Left lung (tissue), 10 donors: Measurements from ENCODE around the gene CDH26. TPM values are rescaled to one million over a fixed set of nuclear protein-coding genes. Genes with fewer than 3 reads are reported as not detected.

Experiments used
- ATAC-seq: fragments of 200-7000 bp; cut with Tn5 transposase; one replicate; pipeline ENCODE4 v1.9.1; 2020; ENCODE audit warnings: moderate library complexity
- DNase-seq, 4 donors: peaks; one replicate each; pipeline ENCODE4 v3.0.0-alpha.2; 2013 to 2020
- H3K27ac ChIP-seq, 2 donors: fragments of 200-600 bp; sonication (generic) in 1 of 2; one replicate each; pipeline versions ENCODE4 v1.5.0 to v1.8.0; 2020 to 2021
- H3K27me3 ChIP-seq, 2 donors: fragments of 200-600 bp; sonication (generic) in 1 of 2; one replicate each; pipeline versions ENCODE4 v1.5.0 to v1.8.0; 2020 to 2021
- H3K36me3 ChIP-seq, 2 donors: fragments of 200-600 bp; sonication (generic) in 1 of 2; one replicate each; pipeline versions ENCODE4 v1.5.0 to v1.8.0; 2020 to 2021
- H3K4me1 ChIP-seq, 2 donors: fragments of 200-600 bp; one replicate each; pipeline ENCODE4 v1.8.0; 2021
- H3K4me3 ChIP-seq, 2 donors: fragments of 200-600 bp; sonication (generic) in 1 of 2; one replicate each; pipeline versions ENCODE4 v1.5.0 to v1.8.0; 2020 to 2021; ENCODE audit warnings: mild to moderate bottlenecking in 1 of 2
- H3K9me3 ChIP-seq, 2 donors: fragments of 200-600 bp; sonication (generic) in 1 of 2; one replicate each; pipeline versions ENCODE4 v1.5.0 to v1.8.0; 2020 to 2021
- intact Hi-C, 2 donors: fragments of 100-400 bp; cut with DNase I; formaldehyde crosslinking; loops; one replicate each; pipeline versions ENCODE4 v1.11.2 to v1.14.2; 2022
- polyA plus RNA-seq, 6 donors: library from polyadenylated mRNA; unstranded; fragments of 120-200 nt; gene quantifications; one replicate each; pipeline ENCODE4 v1.2.1, GENCODE V29; 2013; ENCODE audit not compliant: insufficient read length in 6 of 6
- total RNA-seq, 2 donors: library from RNA; stranded (reverse); fragmentation: NEBNext Ultra II Directional; extraction: Animal tissue kit (Norgen Biotek cat#: 25700); gene quantifications; one replicate each; pipeline ENCODE4 v1.2.1, GENCODE V29; 2021
- TF ChIP-seq, protein P1 (sequence below), 2 donors: fragments of 200-600 bp; sonication (generic) in 1 of 2; IDR thresholded peaks; one replicate each; pipeline versions ENCODE4 v1.5.0 to v1.8.0; 2021; ENCODE audit warnings: antibody characterized with exemption in 2 of 2
- donor health status: DM: no; HTN: yes; CAD: no.
- donor health status: DM: no; HTN: no; CAD: no.

The CDH26 gene
- total and polyA plus RNA-seq, 8 donors = 1.6 to 7.3 (median 2.0) TPM

DNA sequence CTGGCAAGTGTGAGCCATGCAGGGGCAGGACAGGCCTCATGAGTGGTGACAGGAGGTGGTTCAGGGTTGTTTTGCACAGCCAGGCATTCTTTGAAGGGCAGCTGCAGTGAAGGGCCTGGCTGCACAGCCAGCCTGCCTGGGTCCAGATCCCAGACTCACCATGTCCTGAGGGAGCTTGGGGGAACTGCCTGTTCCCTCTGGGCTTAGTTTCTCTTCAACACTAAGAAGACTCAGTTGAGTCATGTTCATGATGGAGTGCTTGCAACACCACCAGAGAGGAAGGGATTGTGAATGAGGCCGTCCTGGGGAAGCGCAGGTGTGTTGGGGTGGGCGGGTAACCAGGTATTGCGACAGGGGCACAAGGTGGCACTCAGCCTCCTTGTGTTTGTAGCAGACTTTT, 102.4 kb downstream of the CDH26 start:
- peaks cover 0 to 1% of the 10 kb centered on the region in 2 donors for H3K27me3 ChIP-seq
- TF ChIP-seq, protein P1, sequence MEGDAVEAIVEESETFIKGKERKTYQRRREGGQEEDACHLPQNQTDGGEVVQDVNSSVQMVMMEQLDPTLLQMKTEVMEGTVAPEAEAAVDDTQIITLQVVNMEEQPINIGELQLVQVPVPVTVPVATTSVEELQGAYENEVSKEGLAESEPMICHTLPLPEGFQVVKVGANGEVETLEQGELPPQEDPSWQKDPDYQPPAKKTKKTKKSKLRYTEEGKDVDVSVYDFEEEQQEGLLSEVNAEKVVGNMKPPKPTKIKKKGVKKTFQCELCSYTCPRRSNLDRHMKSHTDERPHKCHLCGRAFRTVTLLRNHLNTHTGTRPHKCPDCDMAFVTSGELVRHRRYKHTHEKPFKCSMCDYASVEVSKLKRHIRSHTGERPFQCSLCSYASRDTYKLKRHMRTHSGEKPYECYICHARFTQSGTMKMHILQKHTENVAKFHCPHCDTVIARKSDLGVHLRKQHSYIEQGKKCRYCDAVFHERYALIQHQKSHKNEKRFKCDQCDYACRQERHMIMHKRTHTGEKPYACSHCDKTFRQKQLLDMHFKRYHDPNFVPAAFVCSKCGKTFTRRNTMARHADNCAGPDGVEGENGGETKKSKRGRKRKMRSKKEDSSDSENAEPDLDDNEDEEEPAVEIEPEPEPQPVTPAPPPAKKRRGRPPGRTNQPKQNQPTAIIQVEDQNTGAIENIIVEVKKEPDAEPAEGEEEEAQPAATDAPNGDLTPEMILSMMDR (IDR thresholded peaks at IDR 0.05) = no peak
- peak; percentile 29 for ATAC-seq
- intact Hi-C loops = no loop called here
- H3K4me3 ChIP-seq = no peak overlapping the region
- H3K36me3 ChIP-seq = no peaks in the 10 kb centered on the region
- no peaks in the 10 kb centered on the region for H3K9me3 ChIP-seq
- peaks cover 10 to 53% of the 10 kb centered on the region in 2 donors for H3K4me1 ChIP-seq
- peak in 1 of 4 donors; percentile 50 for DNase-seq
- peak overlapping the region in 1 of 2 donors; percentile 74 for H3K27ac ChIP-seq

DNA sequence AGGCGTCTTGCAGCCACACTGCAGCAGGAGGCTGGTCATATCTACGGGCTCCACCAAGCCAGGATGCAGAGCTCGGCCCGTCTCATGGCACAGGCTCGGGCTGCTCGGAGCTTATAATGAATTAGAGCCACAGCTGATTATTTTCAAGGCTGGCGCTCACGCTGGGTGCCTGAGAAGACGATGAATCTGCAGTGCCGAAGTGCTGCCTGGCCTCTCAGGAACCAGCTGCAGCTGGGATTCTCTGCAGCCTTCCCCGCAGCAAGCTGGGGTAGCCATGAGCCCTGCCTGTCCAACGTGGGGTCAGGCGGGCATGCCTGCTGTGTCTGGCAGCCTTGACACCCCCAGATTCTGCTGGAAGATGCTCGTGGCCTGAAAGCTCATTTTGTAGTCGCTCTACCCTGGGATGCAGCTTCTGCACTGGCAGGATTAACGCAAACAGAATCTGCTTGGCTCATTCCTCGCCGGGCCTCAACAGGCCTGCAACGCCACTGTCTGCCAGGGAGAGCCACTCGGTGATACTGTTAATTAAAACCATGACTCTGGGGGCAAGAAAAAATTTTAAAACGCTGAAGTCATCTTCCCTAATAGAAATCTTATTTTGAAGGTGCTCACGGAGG, 104.3 kb downstream of the CDH26 start:
- no peak for DNase-seq
- intact Hi-C loops = no loop called here
- ATAC-seq = no peak
- Histone ChIP-seq H3K4me1 (peaks cover 8 to 33% of the 10 kb centered on the region in 2 donors), H3K9me3 (no peaks in the 10 kb centered on the region), H3K4me3 (no peak overlapping the region), H3K27me3 (no peaks in the 10 kb centered on the region), H3K36me3 (no peaks in the 10 kb centered on the region), H3K27ac (peak overlapping the region in 1 of 2 donors; percentile 34)
- TF ChIP-seq, protein P1 (IDR thresholded peaks at IDR 0.05) = no peak

DNA sequence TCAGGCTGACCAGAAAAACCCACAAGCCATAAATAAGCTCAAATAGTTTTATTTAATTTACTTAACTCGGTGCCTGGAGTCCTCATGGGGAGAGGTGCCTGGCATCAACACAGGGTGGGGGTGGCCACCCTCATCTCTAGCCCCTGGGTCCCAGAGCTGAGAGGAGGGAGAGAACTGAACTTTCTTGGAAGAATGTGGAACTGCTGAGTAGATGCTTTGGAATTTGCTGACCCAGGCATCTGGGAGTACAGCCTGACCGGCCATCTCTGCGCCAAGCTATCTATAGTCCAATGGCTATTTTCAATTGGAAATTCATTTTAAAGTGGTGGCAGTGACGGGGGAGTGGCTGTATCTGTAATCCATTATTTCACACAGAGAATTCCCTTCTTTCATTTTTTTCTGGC, 104.8 kb downstream of the CDH26 start:
- Histone ChIP-seq H3K4me3 (no peak overlapping the region), H3K4me1 (peaks cover 5 to 28% of the 10 kb centered on the region in 2 donors), H3K27ac (peak overlapping the region in 1 of 2 donors; percentile 34), H3K36me3 (no peaks in the 10 kb centered on the region), H3K27me3 (no peaks in the 10 kb centered on the region), H3K9me3 (no peaks in the 10 kb centered on the region)
- peak; percentile 32 for ATAC-seq
- DNase-seq = peak in 2 of 4 donors; percentile 43 to 72
- TF ChIP-seq, protein P1 (IDR thresholded peaks at IDR 0.05) = no peak
- intact Hi-C loops = no loop called here

DNA sequence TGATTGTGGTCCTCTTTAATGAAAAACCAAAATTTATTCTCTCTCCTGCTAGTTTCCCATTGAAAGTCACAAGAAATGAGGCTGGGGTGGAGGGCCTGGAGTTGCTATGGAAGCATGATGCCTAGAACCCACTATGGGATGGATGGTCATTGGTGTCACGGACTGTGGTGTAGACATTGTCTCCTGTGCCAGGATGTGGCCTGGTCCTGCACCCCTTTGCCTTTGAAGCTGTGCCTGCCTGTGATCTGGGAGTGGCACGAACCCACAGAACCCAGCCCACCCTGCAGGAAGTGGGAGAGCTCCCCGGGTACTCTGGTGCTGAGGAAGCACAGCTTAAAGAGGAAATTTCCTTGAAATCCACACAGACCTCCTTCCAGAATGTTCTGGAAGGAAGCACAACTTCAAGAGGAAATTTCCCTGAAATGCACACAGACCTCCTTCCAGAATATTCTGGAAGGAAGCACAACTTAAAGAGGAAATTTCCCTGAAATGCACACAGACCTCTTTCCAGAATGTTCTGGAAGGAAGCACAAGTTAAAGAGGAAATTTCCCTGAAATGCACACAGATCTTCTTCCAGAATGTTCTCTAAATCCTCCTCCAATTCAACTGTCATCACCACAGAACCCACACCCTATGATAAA, 105.6 kb downstream of the CDH26 start:
- no peak overlapping the region for H3K4me3 ChIP-seq
- H3K27me3 ChIP-seq = no peaks in the 10 kb centered on the region
- H3K9me3 ChIP-seq = no peaks in the 10 kb centered on the region
- DNase-seq (no peak), ATAC-seq (no peak)
- H3K4me1 ChIP-seq = peaks cover 0 to 20% of the 10 kb centered on the region in 2 donors
- intact Hi-C loops = no loop called here
- H3K36me3 ChIP-seq = no peaks in the 10 kb centered on the region
- no peak overlapping the region for H3K27ac ChIP-seq
- TF ChIP-seq, protein P1 (IDR thresholded peaks at IDR 0.05) = no peak

Other genes with a start within 250 kb of the CDH26 start
- gene SYCP2, start 24.8 kb upstream of the CDH26 start, total RNA-seq = 1 to 10 TPM; 1.8 to 7.0 TPM
- gene SYCP2, start 24.8 kb upstream of the CDH26 start, polyA plus RNA-seq = 10 to 100 TPM in 3 of 6 donors, 1 to 10 TPM in 3; 8.8 to 12.0 (median 10.0) TPM
- gene PPP1R3D, start 18.1 kb upstream of the CDH26 start, total RNA-seq = 10 to 100 TPM in 1 of 2 donors, 1 to 10 TPM in 1; 7.3 to 13.4 TPM
- 1 to 10 TPM; 5.4 to 5.9 (median 5.7) TPM for gene PPP1R3D, start 18.1 kb upstream of the CDH26 start, polyA plus RNA-seq
- gene FAM217B, start 18.0 kb upstream of the CDH26 start, total RNA-seq = 10 to 100 TPM; 15.6 to 20.1 TPM
- gene FAM217B, start 18.0 kb upstream of the CDH26 start, polyA plus RNA-seq = 10 to 100 TPM; 16.0 to 23.0 (median 20.7) TPM